HG03060 (cell line): Measurements from ENCODE around the gene PTPN11.

Source experiments
- ATAC-seq: cut with Tn5 transposase; IDR thresholded peaks from one replicate; pipeline ENCODE4 v1.9.1; 2021; ENCODE audit warnings: low read depth, moderate number of reproducible peaks; ENCODE audit not compliant: unreplicated experiment

Gene PTPN11

DNA sequence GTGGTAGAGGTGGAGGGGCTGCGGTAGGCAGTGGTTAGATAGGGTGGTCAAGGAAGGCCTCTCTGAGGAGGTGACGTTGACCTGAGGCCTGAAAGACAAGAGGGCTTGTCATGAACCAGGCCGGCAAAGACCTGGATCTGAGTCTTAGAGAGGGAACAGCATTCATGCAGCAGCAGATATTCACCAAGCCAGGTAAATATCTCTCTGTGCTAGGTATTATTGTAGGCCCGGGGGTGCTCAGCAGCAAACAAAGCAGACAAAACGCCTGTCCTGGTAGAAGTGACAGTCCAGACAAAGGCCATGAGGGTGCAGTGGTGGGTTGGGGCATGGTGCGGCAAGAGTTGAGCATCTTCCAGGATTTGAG is 117.6 kb downstream of the PTPN11 start:
- ATAC-seq: no peak

- ATAC-seq: no peak
Observed at GRCh38 chr12:112537710-112538396, 119.1 kb downstream of the PTPN11 start.

DNA sequence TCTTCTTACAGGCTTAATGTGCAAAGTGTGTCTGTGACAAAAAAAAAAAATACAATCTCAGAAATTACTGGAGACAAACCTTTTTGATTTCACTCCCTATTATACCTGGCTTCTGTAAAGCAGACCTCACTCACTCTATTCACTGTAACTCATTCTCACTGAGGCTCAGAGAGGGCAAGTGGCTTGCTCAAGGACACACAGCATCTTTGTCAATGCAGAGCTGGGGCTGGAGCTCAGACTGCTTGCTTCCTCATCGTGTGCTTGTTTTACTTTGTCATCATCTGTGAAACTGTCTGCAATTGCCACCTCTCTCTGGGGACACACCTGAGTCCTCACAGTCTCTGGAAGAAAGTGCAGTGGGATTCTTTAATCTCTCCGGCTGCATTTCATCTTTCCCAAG is 120.0 kb downstream of the PTPN11 start:
- ATAC-seq: no peak

DNA sequence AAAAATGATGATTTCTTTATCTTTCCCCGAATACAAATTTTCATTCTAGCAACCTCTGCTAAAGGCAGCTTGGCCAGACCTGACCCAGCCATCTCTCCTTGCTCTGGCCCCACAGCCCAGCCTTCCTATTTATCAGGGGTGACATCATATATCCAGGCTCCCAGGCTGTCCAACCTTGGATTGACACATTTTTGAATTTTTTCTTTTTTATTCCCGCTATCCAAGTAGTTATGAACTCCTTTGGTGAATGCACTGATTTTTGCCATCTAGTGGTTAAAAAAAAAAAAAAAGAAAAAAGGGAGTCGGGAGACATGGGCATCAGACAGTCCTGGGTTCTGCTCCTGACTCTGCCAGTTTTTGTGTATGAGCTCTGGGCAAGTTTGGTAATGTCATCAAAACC is 120.5 kb downstream of the PTPN11 start:
- no peak for ATAC-seq

- ATAC-seq: no peak
Observed at GRCh38 chr12:112540021-112540420, 121.3 kb downstream of the PTPN11 start.

DNA sequence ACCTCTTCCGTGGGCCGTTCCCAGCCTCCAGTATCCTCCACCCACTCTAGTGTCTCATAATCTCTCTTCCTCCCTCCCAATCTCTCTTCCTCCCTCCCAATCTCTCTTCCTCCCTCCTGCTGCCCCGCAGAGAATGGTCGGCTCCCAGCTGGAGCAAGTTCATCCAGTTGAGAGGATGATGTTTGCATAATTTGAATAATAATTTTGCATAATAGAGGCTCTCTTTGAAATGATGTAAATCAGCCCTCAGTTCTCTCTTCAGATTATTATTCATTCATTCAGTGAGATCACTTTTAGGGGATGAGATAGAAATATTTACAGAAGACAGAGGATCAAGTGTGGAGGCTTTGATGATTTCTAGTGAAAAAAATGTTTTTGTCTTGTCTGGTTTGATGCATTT is 125.0 kb downstream of the PTPN11 start:
- ATAC-seq: no peak

GRCh38 chr12:112546339-112546738 is 127.6 kb downstream of the PTPN11 start:
- no peak for ATAC-seq

- ATAC-seq: no peak
Observed at GRCh38 chr12:112546996-112547395, 128.2 kb downstream of the PTPN11 start.

DNA sequence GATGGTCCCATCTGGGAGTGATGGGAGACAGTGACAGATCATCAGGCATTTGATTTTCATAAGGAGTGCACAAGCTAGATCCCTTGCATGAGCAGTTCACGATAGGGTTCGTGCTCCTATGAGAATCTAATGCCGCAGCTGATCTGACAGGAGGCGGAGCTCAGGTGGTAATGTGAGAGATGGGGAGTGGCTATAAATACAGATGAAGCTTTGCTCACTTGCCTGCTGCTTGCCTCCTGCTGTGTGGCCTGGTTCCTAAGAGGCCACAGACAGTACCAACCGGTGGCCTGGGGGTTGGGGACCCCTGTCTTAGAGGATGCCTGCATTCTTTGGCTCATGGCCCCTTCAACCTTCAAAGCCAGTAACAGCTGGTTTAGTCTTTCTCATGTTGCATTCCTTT is 130.3 kb downstream of the PTPN11 start:
- ATAC-seq: no peak

GRCh38 chr12:112551681-112552080 is 132.9 kb downstream of the PTPN11 start:
- ATAC-seq: no peak

DNA sequence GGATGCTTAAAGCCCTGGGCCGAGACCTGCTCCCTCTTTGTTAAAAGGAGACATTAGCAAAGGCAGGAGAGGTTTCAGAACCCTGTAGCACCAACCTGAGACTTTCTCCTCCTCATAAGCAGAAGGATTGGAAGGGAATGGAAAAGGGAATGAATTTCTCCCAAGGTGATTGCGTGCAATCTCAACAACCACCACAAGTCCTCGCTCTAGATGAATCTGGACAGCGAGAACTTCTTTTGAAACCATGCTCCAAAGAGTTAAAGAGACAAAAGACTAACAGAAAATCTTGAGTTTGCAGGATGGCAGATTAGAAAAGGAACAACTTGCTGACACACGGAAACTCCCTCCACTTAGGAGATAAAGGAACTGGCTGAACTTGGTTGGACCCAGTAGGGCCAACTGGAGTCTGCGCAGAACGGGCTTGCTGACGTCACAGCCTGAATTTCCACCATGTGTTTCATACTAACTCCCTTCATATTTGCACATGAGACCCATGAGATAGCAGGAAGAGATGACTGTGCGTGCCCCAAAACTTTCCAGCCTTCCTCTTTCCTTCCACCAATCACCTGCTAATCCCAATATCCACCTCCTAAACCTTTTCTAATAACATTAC is 137.0 kb downstream of the PTPN11 start:
- ATAC-seq: no peak

DNA sequence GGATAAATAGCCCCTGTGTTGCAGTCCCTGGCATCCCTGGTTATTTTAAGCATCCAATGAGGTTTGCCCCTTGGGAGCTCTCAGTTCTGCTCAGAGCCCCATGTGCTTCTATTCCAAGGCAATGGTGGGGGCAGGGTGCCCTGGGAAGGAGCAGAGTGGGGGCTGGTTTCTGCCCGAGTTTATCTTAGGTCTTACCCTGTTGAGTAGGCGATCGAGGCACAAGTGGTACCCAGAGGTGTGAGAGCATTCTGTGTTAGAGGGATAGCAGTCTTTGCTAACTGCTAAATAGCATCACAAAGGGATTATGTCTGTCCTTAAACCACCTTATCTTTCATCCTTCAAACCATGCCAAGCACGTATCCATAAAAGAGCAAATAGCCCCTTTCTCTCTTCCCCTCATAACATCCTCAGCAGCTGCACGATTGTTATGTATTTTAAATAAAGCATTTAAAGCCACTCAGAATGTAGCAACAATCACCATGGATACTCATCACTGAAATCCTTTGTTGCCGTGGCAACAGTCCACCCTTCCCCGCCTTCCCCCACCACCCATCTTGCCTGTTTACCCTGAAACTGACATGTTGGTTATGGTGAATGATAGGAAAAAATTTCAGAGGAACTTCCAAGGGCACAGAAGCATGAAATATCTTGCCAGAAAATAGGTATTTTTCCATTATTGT is 139.3 kb downstream of the PTPN11 start:
- no peak for ATAC-seq
